Measurements from ENCODE around the gene NECTIN1.

NECTIN1 gene

DNA sequence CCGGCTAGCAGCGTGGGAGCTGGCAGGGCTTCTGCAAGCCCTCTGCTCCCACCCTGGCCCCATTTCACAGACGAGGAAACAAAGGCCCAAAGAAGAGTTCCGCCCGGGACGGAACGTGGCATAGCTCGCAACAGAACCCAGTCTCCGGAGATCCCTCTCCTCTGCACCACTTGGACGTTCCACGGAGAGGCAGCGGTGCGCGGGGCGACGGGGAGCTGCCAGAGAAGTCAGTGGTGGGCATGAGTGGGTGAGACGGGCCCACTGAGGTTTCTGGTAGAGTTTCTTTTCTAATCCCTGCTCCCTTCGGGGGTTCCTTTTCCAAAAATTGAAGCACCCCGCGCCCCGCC lies 554 bp upstream of the NECTIN1 start:
- no peak for DNase-seq

DNA sequence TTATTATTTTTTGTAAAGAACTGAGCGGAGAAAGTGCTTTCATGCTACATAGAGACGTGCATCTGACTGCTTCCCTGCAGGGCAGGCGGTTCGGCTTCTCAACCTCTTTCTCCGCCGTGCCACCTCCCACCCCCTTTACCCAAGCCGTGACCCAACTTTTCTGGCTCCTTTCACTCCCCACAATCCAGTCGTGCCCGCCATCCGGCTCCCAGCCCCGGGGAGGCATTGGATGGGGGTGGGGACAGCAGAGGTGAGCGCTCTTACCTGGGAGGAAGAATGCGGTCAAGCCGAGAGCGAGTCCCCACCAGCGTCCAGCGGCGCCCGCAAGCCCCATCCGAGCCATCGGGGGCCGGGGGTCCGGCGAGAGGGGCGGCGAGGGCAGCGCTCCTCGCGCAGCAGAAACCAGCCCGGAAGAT lies 781 bp downstream of the NECTIN1 start:
- no peak for DNase-seq

DNA sequence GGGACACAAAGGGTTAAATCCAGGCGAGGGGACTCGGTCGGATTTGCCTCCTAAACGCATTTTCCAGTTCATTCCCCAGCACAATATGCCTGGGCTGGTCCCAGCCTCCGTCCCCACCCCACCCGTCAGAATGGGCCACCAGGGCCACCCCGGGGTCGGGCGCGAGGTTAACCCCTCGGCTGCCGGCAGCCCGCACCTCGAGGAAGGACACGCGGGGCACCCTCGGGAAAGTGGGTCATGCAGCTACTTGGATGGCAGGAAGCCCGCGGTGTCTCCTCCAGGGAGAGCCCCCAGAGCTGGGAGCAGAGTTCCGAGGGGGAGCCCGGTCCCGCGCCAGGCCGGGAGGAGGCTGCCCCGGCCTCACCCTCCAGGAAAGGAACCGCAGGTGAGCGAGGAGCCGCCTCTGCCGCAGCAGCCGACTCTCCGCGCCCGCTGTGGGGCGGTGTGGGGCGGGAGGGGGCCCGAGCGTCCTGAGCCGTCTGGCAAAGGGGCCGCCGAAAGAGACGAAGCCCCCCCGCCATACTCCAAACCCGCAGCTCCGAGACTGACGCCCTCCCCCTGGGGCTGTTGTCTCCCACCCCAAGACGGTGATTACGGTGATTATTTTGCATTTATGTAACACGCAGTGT lies 1.4 kb downstream of the NECTIN1 start:
- DNase-seq, result no peak

DNA sequence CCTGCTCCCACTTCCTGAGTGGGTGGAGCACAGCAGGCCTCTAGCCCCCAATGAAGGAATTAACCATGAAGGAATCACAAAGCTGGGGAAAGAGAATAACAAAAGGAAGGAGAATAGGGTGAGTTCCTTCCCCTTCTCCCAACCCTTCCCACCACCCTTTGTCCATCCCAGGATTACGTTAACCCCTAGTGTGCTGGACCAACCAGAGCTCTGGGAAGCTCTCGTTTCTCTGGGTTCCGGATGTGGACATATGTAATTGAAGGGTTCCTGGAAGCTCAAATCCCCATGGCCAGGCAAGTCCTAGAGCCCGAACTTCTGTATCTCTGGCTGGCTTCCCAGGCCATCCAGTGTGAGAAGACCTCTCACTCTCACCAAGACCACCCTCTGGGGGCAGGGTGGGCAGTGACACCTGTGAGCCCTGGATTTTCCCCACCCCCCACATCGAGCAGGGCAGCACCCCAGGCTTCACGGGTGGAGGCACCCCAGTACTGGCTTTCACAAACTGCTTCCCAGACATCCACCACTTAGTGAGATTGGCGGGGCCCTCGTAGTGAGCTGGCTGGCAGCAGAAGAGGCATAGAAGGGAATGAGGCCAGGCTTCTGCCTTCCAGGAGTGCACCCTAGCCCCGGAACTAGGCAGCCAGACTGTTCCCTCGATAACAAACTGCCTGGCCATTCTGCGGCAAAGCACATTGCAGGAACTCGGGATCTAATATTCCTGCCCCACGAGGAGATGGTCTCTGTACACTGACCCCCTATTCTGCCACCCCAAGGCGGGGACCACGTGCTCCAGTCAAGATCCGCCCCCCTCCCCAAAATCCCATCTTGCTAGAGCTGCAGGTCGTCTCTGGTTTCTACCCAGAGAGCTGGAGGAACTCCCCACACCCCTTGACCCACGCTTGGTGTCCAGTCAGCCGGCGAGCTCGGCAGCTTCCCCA lies 2.1 kb downstream of the NECTIN1 start:
- DNase-seq, result no peak

DNA sequence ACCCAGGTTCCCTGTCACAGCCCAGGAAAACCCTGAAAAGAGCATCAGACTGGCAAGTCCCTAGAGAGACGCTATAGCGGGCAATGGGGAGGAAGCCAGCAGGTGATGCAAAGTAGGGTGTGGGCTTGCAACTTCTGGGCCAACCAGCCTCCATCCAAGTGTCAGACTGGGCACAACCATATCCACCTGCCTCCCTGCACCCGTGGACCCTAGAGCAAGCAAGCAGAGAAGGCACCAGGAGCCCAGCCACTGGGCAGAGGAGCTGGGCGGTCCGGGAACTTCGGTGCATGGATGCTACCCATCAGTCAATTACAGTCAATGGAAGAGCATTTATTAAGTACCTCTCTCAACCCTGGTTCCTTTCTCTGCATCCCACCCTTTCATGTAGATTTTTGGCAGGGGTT lies 2.8 kb downstream of the NECTIN1 start:
- no peak for DNase-seq

DNA sequence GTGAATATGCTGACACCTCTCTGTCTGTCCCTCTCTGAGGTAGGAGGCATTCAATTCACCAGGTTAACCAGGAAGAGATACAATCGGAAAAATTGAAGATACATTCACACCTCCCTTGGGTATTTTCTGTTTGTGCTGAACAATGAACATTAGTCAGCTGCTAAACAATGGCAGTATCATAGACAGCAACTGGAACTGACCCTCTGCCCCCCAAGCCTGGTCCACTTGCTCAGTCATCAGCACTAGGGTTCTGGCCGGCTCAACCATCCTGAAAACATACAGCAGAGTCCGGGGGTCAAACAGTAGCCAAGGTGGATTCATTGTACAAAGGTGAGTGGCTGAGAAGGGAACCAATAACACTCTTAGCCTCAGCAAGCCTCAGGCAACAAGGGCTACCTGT lies 4.0 kb downstream of the NECTIN1 start:
- no peak for DNase-seq

DNA sequence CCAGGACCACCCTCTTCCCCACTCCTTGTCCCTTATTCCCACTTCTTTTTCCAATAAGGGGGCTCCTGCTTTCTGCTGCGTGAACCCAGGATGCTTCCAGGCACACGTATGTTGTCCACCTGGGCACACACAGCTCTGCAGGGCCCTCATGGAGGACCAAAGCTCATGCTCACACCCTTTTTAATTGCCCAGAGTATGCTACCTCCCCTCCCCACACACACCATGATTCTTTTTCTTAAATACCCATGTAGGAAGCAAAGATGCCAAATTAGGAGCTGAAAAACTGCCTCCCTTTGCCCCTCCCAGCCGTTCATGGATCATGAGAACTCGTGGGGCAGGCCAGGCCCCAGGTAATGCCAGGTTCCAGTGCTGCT lies 5.1 kb downstream of the NECTIN1 start:
- no peak for DNase-seq

DNA sequence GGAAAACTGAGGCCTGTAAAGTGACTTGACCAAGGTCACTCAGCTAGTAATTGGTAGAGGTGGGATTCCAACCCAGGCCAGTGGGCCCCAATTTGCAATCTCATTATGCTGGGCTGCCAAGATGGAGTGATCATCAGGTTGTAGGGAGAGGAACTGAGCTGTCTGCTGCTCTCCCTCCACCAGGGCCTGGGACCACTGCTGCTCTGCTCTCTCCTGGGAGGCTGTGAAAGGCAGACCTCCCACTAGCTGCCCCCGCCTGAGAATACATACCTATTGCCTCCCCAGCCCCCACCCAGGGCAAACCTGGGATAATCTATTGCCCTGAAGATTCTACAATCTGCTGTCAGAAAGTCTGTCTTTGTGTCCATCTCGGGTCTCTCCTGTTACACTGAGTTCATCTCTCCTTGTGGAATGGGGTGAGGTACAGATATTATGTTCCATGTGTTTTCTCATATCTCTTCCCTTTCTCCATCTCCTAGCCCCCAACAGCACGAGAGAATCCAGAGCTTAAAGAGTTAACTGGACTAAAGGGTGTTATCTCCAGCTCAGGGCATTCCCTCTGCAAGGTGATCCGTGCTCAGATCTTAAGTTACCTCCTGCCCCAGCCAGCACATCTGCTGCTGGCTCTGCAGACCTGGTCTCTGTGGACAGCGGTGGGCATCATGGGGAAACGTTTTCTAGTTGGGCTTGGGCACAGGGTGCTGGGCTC lies 5.6 kb downstream of the NECTIN1 start:
- DNase-seq, result no peak

DNA sequence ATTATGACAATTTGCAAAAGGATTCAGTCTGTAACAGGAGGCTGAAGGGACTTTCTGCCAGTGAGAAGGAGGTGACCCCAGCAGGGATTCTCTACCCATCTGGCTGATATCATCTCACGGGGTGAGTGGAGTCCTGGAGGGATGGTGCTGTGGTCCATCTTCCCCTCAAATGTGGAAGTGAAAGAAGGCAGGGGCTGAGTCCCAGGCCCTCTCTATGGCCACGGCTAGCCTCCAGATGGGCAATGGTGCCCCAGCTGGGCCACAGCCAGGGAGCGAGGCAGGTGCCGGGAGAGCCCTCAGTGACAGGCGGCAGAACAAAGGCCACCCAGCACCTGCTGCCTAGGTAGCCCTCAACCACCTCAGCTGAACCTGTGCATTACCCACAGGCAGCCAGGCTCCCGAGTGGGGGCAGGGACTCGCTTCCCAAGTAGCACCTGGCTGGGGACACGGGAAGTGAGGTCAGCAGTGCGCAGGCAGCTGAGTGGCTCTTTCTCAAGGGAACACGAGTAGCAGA lies 6.7 kb downstream of the NECTIN1 start:
- DNase-seq, result no peak

DNA sequence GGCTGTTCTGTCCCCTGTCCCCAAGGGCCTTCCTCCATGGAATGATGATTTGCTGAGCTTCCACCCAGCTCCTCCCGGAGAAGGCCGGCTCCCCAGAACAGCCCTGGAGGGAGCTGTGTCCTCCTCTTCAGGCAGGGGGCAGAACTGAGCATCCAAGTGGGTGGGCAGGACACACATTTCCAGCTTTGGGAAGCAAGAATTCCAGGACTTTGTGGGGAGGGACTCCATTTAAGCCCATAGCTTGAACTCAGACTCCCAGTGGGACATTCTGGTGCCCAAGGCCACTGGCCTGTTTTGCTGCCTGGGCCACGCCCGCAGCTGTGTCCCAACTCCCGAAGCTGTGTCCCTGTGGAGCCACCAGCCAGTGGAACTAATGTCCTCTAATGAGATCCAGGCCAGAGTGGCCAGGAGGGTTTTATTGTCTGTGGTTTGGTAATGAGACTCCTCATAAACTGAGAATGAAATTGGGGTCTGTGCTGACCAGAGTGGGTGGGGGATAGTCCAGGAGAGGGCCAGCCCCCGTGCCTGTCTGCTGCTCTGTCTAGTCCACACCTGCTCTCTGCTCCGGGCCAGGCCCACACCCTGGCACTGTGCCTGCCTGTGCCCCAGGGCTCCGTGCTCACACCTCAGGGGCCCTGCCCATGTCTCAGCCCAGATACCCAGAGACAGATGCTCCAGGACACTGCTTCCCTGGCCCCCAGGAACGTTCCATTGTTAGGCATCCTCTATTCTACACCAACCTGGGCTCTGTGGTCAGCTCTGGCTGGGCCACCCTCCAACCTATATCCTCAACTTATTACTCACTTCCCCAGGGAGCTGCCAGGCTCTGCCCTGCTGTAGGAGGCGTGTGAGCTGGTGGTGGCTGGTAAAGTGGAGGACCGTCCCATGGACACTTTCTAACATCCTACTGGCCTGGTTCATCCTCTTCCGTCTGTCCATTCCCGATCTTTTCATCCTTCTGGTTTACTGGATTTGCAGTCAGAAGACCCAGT lies 7.6 kb downstream of the NECTIN1 start:
- no peak for DNase-seq

DNA sequence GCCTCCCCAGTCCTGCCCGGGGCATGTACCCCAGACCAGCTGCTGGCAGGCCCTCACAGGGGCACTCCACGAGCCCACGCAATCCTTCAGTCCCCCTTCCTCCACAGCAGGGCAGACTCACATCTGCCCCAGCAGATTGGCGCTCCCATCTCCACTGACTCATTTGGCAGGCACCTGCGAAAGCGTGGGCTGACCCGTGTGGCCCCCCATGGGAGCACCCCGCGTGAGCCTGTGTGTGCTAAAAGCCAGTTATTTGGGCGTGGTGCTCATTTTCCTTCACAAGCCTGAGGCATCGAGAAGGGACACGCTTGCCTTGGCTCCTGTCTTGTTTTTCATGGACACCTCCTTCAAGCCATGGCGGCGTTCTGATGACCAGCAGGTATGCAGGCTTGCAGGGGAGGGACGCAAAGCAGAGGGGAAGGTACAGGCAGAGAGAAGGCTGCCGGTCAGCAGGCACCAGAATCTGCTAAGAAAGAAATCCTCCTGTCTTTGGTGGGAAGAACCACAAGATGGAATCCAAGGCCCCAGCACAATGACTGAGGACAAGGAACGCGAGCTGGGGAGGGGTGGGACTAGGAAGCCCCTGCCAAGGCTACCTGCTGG lies 8.6 kb downstream of the NECTIN1 start:
- no peak for DNase-seq

DNA sequence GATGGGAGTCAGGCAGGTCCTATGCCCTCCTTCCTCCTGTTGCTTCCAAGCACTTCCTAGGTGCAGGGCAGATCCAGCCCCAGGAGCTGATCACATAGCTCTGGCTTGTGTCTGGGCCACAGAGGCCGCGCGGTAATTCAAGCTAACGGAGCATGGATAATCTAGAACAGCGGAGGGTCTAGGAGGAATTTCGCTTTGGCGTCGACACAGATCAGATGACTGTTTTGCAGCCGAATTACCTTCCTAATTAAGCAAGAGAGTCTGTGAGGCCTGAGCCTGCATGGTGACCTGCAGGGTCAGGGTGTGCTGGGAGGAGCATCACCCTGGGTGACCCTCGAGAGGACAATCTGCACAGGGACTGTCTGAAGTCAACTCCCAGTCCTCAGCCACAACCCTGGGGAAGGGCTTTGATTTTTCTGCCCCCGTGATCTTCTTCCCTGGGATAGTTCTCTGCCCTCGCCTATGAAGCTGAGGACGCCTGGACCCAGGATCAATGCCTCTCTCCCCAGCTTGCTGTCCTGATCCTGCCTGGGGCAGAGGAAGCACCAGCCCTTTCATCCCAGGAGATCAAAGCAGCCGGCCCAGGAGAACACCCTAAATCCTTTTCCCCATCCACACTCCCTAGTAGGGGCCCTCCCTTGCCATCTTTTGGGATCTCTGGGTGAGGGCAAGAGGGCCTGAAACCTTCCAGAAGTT lies 11.0 kb downstream of the NECTIN1 start:
- no peak for DNase-seq

DNA sequence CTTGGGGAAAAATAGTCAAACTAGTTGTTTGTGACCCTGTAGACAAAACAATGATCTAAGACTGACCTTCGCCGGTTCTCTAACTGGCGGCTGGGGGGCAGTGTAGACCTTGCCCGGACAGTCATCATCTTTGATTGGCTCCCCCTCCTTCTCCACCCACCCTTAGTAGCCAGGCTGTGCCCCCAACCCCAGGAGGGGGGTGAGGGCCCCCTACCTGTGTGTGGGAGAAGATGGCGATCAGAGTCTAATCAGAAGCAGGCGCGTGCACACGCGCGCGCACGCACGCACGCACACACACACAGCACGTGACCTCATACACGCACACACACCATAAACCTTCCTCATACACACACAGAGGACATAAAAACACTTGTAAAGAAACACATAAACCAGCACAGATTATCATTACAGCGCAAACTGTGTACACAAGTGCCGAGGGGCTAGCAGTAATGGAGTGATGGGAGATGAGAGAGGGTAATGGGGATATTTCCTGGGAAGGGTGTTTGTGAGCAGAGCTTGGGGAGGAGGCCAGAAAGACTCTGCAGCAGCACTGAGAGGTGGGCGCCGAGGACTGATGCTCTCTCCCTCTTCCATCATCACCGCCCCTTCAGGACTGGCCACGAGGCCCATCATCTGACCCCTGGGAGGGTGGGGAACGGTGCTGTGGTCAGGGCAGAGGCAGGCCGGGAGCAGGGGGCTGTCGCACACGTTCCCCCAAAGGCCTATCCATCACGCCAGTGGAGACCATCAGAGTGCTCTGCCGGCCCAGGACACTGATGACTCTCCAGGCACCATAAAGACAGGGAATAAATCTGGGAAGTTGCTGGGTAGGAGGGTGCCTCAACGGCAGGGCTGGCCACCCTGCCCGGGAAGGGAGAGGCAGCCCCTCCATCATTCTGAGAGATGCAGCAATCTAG lies 12.2 kb downstream of the NECTIN1 start:
- no peak for DNase-seq

DNA sequence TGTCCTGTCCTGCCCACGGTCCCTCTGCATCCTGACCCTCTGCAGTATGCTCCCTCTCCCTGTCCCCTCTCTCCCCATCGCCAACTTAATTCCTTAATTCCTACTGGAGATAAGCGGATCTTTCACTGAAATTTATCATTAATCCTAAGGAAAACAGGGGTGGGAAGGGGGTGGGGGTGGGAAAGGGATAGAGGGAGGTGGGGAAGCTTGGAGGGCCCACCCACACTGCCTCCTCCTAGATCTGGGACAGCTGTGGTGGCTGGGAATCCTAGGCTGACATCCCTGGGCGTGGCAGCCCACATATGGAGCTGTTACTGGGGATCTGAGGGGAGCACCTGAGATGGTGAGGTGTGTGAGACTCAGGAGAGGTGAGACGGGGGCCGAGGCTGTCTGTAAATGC lies 14.4 kb downstream of the NECTIN1 start:
- DNase-seq, result no peak

DNA sequence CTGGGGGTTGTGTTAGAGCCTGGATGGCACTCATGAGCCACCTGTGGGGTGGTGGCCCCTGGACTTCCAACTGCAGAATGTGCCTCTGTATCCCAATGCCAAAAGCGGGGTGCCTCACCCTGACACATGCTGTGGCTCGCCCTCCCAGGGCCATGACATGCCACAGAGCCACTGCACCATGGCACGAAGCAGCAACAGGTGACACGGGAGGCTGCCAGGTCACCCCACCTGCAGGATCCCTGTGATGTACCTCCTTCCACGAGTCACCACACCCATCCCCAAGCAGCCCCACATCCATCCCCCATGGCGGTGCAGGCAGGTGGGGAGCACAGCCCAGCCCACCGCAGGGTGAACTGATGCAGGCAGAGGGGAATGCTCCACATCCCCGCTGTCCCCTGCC lies 14.8 kb downstream of the NECTIN1 start:
- DNase-seq, result no peak

DNA sequence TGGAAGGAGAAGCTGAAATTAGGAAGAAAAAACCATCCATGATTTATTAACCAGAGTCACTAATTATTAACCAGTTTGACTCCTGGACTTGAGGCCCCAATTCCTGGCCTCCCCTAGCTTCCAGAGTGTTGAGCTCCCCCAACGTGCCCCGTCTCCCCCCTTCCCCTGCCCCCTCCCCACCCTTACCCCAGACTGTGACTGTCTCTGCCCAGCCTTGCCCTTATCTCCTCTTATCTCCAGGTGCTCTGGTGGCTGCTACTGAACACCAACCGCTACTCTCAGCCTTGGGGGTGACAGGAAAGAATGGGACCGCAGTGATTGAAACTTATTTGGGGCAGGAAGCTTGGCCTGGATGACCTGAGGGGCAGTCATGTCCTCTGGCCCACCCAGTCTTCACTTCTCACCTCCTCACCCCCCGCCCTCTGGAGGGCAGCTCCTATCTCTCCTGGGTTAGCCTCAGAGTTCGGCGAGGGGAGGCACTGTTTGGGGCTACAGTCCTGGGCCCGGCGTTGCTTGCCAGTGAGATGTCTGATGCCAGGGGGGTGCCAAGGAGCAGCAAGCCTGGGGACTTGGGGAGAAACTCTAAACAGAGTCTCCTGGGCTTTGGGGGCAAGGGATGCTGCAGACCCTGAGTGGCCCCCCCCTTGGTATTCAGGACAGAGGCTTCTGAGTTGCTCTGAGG lies 15.5 kb downstream of the NECTIN1 start:
- no peak for DNase-seq

DNA sequence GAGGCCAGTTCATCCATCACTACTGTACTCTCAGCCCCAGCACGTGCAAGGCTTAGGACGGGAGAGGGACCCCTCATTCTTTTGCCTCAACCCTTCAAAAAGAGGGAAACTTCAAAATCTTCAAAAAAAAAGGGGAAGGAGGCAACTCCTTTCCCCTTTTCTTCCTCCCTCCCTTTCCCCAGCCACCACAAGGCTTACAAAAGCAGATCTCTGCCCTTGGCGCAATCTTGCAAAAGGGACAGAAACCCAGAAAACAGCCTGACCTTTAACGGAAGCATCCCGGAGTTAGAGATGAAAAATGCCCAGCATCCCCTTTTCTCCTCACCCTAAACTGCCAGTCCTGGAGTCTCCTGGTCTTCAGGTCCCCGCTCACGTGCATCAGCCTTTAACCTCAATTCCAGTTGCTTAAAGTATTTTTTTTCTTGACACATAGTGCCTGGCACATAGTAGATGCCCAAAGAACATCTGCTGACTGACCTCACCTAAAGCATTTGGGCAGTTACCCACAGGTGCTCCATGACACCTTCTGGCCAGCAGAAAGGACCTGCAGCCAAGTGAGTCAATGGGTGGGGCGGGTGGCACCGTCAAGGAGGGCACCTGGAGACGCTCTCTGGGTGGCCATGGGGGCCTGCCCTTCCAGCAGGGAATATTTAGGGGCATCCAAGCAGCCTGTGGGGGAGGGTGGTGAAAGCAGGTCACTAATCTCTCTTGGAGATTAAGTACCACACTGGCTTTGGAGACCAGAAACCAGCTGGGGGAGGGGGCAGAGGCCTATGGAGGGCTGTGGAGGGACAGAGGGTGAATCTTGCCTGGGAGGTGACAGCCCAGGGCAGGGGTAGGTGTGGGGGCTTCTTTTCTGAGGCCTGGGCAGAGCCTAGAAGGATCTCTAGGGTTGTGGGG lies 16.3 kb downstream of the NECTIN1 start:
- DNase-seq, result no peak

DNA sequence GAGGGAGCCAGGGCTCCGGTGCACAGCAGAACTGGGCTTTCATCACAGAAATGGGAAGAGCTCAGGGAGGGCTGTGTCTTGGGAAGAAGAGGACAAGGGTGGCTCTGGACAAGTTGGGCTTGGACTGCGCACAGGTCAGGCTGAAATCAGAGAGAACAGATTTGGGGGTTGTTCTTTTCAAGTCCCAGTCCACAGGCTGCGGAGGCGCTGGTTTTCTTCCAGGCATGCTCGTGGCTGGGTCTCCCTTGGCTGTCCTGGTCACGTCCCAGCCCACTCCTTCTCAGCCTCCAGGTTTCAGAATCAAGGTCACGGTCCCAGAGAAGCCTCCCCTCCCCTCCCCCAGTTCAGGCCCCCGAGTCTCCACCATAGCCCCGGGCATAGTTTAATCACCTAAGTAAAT lies 17.0 kb downstream of the NECTIN1 start:
- no peak for DNase-seq

DNA sequence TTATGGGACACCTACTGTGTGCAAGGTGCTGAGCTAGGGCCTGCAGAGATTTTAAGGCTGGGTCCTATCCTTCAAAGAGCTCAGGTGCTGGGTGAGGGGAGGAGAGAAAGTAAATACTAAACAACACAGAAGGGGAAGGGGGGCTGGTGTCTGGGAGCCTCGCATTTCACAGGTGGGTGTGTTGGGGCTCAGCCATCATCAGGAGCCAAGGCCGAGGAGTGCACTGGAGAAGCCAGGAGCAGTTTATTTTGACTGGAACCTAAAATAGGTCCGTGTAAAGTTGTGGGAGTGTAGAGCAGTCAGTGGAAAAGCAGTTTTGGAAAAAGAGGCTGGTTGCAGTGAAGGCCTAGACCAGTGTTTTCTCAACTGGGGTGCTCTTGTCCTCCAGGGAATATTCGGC lies 17.5 kb downstream of the NECTIN1 start:
- no peak for DNase-seq
